Activated naive CD4-positive, alpha-beta T cell treated with anti-CD3 and anti-CD28 coated beads, Interleukin-2, amount 50 U/mL, for 24 hours (primary cell): ENCODE measurements around the gene OTOF.

ENCODE experiments used
- H3K27ac Mint-ChIP-seq: one replicate; pipeline ENCODE4 v1.8.0; 2021; ENCODE audit warnings: mild to moderate bottlenecking, mixed read lengths
- H3K27me3 Mint-ChIP-seq: one replicate; pipeline ENCODE4 v1.8.0; 2021; ENCODE audit warnings: mixed read lengths
- H3K36me3 Mint-ChIP-seq: one replicate; pipeline ENCODE4 v1.8.0; 2021; ENCODE audit warnings: mixed read lengths
- H3K4me1 Mint-ChIP-seq: one replicate; pipeline ENCODE4 v1.8.0; 2021; ENCODE audit warnings: mixed read lengths
- H3K4me3 Mint-ChIP-seq: one replicate; pipeline ENCODE4 v1.8.0; 2021; ENCODE audit warnings: mild to moderate bottlenecking, mixed read lengths
- H3K9me3 Mint-ChIP-seq: one replicate; pipeline ENCODE4 v1.8.0; 2021; ENCODE audit warnings: mixed read lengths

Gene OTOF

DNA sequence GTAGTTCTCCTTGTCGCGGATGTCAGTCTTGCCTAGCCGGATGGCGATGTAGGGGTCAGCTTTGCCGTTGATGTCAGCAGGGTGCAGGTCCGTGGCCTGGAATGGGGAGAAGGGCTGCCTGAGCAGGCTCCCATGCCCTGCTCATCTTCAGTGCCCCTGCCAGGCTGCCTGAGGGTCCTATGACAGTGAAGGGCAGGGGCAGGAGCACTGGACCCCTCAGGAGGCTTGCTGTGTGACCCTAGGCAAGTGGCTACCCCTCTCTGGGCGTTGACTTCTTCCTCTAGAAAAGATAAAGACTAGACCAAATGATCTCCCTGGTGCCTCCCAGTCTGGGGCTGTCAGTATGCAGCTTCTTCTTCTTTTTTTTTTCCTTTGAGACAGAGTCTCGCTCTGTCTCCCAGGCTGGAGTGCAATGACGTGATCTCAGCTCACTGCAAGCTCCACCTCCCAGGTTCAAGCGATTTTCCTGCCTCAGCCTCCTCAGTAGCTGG lies 11.9 kb downstream of the OTOF start:
- Mint-ChIP-seq H3K36me3 (peaks cover 2% of the 10 kb centered on the region), H3K9me3 (peaks cover 7% of the 10 kb centered on the region), H3K4me3 (no peak overlapping the region), H3K27ac (peak overlapping the region; percentile 57), H3K4me1 (no peaks in the 10 kb centered on the region), H3K27me3 (no peaks in the 10 kb centered on the region)

DNA sequence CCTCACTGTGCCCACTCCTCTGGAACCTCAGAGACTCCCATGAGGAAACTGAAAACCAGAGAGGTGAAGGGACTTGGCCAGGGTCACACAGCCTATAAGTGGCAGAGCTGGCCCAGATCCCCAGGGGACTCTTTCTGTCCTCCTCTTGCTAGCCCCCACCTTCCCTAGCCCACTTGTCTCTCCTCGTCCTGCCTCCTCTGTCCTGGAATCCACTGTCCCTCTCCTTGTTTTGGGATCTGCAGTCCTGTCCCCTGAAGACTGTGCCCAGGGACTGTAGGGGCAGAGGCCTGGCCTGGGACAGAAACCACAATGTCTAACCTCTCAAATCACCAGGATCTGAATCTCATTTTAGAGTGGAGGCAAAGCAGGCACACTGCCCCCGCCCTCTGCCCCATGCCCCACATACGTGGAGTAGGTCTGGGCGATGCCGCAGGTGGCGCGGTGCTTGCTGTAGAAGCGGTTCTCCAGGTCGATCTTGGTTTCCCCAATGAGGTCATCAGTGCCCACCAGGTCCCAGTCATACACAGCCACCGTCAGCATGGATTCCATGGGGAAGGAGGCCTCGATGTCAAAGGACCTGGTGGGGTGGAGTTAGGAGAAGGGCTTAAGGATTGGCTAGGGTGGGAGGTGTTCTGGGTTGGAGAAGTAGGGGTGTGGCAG lies 12.5 kb downstream of the OTOF start:
- Mint-ChIP-seq H3K4me1 (no peaks in the 10 kb centered on the region), H3K4me3 (no peak overlapping the region), H3K36me3 (peaks cover 2% of the 10 kb centered on the region), H3K9me3 (peaks cover 7% of the 10 kb centered on the region), H3K27ac (no peak overlapping the region), H3K27me3 (no peaks in the 10 kb centered on the region)

DNA sequence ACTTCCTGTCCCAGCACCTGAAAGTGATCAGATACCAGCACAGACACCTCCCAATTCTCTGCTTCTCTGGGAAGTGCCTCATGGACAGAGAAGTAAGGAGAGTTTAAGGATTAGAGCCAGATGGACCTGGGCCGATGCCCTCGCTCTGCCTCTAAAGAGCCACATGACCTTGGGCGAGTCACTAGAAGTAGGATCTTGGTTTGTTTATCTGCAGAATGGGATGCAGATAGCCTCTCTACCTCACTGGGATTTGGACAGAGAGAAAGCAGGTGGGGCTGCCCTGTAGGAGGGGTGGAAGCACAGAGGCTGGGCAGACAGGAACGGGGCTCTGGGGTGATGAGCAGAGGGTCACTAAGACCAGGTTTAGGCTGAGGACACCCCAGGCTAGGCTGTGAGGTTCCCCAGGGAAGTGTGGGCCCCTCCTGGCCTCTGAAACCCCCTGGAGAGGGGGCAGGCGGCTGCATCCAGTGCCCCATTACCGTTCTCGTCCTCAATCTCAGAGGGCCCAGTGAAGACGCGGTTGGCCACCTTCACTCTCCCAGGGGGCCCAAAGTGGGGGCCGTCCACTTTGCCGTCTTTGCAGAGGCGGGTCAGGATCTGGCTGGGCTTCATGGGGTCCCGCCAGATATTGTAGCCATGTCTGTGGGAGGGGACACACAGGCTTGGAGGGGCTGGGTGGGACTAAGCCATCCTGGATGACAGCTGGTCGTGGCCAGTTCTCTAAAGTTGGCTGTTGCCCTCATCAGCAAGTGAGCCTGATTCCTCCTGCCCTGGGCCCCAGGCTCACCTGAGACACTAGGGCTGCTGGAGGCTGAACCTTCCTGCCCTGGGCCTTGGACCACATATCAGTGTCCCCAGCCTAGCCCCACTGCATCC lies 13.3 kb downstream of the OTOF start:
- Mint-ChIP-seq H3K36me3 (no peaks in the 10 kb centered on the region), H3K27me3 (no peaks in the 10 kb centered on the region), H3K4me3 (no peak overlapping the region), H3K27ac (no peak overlapping the region), H3K4me1 (no peaks in the 10 kb centered on the region), H3K9me3 (peaks cover 1% of the 10 kb centered on the region)

DNA sequence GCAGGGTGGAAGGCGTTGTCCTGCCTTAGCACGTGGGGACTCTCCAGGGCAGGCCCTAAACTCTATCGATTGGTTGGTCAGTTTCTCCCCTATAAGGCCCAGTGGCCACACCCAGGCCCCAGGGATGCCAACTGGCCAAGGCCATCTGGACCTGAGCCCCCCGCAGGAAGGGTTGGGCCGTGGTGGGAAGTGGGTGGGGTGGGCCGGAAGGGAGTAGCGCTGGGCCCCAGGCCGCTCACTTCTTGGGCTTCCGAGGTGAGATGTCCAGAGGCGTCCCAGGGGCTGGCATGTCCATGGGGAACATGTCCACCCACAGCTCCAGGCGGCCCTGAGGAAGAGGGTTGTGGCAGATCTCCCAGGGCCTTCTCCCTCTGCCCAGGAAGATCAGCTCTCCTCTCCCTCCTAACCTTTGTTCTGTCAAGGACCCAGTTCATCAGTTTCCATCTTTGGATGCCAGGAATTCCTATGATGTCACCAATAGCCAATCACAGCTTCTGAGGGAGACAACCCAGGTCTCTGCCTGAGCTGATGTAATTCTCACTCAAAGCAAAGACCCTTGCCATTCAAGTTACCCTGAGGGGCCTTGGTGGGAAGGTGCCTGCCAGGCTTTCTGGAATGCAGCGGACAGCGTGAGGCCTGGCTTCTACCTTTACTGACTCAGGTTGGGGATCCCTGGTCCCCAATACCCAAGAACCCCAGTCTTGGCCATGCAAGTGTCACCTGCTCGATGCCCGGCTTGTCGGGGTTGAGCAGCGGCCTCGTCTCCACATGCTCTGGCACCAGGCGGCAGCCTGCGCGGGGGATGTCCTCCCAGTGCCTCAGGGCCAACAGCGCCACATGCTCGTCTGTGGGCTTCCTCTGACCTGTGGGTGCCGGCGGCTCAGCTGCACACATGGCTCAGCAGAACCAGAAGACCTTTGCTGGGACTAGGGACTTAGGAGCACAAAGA lies 14.4 kb downstream of the OTOF start:
- Mint-ChIP-seq H3K4me1 (no peaks in the 10 kb centered on the region), H3K9me3 (no peaks in the 10 kb centered on the region), H3K27ac (no peak overlapping the region), H3K36me3 (no peaks in the 10 kb centered on the region), H3K4me3 (no peak overlapping the region), H3K27me3 (no peaks in the 10 kb centered on the region)

DNA sequence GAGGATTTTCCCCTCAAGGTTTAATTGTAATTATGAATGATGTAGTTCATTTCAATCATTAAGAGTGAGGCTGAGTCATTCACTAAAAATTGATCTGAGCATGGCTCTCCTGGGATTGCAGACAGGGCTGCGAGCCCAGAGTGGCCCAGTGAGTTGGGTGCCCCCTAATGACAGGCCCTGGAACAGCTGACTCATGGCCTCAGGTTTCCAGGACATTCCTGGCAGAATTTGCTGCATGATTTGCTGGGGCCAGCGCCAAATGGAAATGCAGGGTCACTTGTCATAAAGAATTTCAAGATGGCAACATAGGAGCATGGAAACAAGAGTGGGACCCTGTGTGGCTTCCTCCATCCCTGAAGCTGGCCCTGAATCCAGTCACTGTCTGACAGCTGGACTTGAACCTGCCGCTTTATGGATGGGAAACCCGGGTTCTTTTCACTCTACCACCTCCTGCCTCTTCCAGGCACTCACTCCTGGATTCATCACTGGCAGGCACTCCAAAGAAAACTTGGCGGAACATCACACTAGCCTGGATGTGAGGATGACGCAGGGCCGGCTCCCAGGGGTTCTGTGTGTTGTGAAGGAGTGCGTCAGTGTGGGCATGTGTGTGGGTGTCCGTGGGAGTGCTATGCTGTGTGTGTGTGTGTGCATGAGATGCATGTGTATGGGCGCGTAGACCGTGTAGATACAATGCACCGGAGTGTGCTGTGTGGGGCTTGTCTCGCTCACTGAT lies 15.2 kb downstream of the OTOF start:
- Mint-ChIP-seq H3K27ac (no peak overlapping the region), H3K27me3 (no peaks in the 10 kb centered on the region), H3K9me3 (no peaks in the 10 kb centered on the region)

DNA sequence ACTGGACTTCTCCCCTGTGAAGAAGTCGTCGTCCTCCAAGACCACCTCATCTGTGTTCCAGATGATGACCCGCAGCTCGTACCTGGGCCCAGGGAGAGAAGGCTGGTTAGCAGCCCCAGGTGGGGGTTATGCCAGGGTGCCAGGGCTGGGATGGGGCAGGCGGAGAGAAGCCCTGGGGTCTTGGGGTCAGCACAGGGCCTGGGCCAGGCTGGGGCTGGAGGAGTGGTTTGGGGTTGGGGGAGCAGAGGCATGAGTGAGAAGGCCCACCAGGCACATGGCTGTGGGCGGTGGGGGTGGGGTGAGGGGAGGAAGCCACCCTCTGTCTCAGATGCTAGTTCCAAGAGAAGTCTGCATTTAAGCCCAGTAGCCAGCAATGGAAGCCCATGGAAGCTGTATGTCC lies 15.8 kb downstream of the OTOF start:
- H3K36me3 Mint-ChIP-seq = no peaks in the 10 kb centered on the region
- H3K9me3 Mint-ChIP-seq = no peaks in the 10 kb centered on the region
- H3K4me3 Mint-ChIP-seq = no peak overlapping the region
- H3K4me1 Mint-ChIP-seq = no peaks in the 10 kb centered on the region
- H3K27ac Mint-ChIP-seq = no peak overlapping the region
- no peaks in the 10 kb centered on the region for H3K27me3 Mint-ChIP-seq

More for the DNA sequence above, 15.2 kb downstream of the OTOF start:
- no peaks in the 10 kb centered on the region for H3K36me3 Mint-ChIP-seq
- no peak overlapping the region for H3K4me3 Mint-ChIP-seq
- no peaks in the 10 kb centered on the region for H3K4me1 Mint-ChIP-seq

DNA sequence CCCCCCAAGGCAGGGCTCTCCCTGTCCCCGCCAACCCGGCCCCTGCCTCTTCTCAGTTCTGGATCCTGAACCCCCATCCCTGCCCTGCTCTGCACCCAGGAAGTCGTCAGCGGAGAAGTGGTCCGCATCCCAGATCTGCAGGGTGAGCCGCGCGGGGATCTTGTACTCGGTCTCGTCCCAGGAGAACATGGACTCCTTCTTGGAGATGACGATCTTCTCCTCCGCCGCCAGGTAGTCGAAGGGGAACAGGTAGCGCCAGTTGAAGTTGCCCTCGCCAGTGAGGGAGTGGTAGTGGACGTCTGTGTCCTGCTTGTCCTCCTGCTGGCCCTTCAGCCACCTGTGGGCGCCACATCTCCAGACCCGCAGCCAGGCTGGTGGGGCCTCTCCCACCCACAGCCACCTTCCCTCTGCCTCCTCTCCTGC lies 16.3 kb downstream of the OTOF start:
- Mint-ChIP-seq H3K4me3 (no peak overlapping the region), H3K27ac (no peak overlapping the region), H3K36me3 (no peaks in the 10 kb centered on the region), H3K27me3 (no peaks in the 10 kb centered on the region), H3K9me3 (no peaks in the 10 kb centered on the region), H3K4me1 (no peaks in the 10 kb centered on the region)

DNA sequence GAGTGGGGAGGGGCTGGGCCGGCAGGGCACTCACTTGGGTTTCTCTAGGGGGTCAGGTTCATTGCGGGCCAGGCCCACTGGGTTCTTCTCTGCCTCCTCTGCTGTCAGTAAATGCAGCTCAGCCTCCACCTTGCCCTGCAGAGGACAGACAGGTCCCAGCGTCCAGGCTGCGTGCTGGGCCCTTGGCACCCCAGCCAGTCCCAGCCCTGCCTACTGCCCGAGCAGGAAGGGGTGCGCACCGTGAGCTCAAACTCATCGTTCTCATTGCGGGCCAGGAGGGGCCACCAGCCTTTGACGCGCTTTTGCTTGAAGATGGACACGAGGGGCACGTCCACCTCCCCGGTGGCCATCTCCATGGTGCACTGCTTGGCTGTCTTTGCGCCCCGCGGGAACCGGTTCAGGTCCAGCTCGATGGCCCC lies 17.3 kb downstream of the OTOF start:
- Mint-ChIP-seq H3K4me3 (no peak overlapping the region), H3K36me3 (no peaks in the 10 kb centered on the region), H3K27me3 (no peaks in the 10 kb centered on the region), H3K4me1 (no peaks in the 10 kb centered on the region), H3K9me3 (no peaks in the 10 kb centered on the region), H3K27ac (no peak overlapping the region)

DNA sequence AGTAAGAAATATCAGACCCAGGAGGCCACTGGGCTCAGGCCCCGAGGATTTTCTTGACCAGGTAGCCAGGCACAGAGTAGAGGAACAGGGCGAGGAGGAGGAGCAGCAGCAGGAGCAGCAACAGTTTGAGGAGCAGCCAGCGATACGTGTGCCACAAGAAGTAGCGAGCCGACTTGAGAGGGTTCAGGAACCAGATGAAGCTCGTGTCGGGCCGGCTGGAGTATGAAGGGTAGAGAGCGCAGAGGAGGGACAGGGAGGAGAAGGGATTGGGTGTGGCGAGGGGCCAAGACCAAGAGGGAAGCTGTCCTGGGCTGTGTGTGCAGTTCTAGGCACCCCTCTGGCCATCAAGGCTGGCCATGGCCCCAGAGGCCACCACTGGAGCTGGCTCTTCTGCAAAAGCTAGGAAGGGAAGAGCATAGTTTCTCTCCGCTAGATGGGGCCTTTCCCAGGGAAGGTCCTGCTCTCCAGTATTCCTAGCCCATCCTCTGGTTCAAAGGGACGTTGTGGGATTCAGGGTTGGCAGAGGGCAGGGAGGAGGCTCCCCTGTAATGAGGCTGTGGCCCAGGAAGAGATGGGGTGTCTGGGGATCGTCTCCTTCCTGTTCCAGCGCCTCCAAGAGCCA lies 17.8 kb downstream of the OTOF start:
- H3K4me1 Mint-ChIP-seq = no peaks in the 10 kb centered on the region

DNA sequence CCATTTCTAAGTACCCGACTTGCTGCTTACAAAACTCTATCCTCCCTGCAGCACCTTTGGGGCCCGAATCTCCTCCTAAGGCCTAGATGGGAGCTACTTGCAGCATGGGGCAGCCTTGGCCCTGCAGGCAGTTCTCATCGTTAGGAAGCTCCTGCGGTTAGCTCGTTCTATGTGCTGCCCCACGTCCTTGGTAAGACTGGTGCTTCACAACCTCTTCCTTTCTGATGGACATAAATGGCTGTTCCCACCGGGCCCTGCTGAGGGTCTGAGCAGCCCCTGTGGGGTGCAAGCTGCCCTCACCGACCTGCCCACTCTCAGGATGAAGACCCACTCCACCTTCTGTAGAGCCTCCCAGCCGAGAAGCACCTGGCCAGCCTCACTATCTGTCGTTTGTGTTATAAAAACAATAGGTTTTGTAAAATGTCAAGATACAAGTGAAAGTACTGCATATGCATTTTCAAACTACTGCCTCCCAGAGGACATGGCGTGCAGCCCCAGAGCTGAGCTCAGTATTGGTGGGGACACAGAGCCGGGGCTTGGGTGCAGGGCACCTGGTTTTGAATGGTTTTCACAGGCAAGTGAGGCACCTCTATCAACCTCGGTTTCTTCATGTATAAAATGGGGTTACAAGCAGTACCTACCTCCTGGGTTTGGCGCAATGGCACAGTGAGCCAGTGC lies 19.4 kb downstream of the OTOF start:
- Mint-ChIP-seq H3K9me3 (no peaks in the 10 kb centered on the region), H3K27ac (no peak overlapping the region), H3K4me1 (no peaks in the 10 kb centered on the region), H3K4me3 (no peak overlapping the region), H3K36me3 (no peaks in the 10 kb centered on the region), H3K27me3 (no peaks in the 10 kb centered on the region)

More for the DNA sequence above, 17.8 kb downstream of the OTOF start:
- Mint-ChIP-seq H3K27me3 (no peaks in the 10 kb centered on the region), H3K36me3 (no peaks in the 10 kb centered on the region), H3K27ac (no peak overlapping the region), H3K9me3 (no peaks in the 10 kb centered on the region), H3K4me3 (no peak overlapping the region)

DNA sequence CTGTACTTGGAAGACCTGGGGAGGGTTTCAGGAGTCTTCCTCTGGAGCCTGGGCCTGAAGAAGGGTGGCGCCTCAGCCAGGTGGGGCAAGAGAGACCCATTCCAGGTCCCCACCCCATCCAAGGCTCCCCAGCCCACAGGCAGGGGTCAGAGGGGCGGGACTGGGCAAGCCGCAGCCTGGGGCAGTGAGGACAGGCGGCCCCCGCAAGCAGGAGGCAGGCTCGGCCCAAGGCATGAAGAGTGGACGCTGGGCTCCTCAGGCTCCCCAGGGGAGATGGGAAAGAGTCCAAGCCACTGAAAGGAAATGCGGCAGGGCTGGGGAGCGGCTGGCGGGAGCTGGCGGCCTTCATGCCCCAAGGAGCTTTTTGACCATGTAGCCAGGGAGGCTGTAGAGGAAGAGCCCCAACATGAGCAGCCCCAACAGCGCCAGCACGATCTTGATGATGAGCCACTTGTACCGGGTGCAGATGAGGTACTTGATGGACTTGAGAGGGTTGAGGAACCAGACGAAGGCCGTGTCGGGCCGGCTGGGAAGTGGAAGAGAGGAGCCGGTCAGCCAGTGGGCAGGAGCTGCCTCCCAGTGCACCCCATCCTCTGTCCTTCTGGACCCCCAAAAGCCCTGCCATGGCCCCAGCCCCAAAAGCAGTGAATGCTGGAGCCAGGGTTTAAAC lies 20.1 kb downstream of the OTOF start:
- no peaks in the 10 kb centered on the region for H3K27me3 Mint-ChIP-seq
- H3K27ac Mint-ChIP-seq = no peak overlapping the region
- H3K4me1 Mint-ChIP-seq = no peaks in the 10 kb centered on the region
- H3K9me3 Mint-ChIP-seq = no peaks in the 10 kb centered on the region
- no peaks in the 10 kb centered on the region for H3K36me3 Mint-ChIP-seq
- H3K4me3 Mint-ChIP-seq = no peak overlapping the region

DNA sequence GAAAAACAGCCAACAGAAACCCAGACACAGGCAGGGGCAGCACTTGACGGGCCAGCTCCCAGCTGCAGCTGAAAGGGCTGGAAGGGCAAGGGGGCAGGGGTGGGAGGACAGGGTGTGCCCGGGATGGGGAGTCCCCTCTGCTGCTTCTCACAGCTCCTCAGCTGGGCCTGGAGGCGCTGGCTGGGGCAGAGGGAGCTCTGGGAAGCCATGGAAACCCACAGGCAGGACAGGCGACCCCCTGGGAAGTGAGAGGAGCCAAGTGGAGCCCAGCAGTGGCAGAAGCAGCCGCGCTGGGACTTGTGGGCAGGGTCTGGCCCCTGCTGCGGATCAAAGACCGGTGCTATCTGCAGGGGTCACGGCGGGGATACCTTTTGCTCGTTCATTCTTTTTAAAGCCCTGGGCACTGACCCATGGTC lies 20.7 kb downstream of the OTOF start:
- Mint-ChIP-seq H3K27me3 (no peaks in the 10 kb centered on the region), H3K36me3 (no peaks in the 10 kb centered on the region), H3K9me3 (no peaks in the 10 kb centered on the region), H3K27ac (no peak overlapping the region), H3K4me1 (no peaks in the 10 kb centered on the region), H3K4me3 (no peak overlapping the region)

DNA sequence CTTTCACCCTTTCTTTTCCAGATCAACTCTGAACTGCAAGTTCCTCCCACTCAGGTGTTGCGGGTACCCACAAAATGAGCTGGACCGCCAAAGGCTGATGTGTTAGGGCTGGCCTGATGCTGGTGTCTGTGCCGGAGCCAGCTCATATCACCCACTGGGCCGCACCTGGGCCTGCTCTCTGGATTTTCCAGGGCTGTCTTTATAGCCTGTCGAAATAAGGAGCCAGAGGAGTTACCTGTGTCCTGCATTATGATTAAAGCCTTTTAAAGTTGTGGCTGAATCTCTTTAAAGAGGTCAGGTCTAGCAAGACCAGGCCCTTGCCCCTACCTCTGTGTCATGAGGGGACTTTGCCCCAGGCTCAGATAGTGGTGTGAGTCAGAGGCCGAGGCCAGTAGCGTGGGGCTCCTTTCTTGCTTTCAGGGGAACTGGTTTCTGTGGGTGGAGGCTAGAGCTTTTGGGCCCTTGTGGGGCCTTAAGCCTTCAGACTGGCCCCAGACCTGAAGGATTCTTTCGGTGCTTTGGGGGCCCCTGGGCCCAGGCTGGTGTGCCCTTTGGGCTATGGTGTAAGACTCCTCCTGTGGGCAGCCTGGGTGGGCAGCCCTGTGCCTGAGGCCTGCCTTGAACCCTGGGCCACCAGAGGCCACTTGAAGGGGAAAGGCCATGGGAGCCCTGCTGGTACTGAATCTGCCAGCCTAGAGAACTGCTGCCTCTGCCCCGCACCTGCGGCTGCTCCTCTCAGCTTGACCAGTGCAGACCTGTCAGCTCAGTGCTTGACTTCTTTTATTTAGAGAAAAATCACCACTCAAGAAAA lies 21.3 kb downstream of the OTOF start:
- Mint-ChIP-seq H3K4me1 (no peaks in the 10 kb centered on the region), H3K9me3 (no peaks in the 10 kb centered on the region), H3K36me3 (no peaks in the 10 kb centered on the region), H3K4me3 (no peak overlapping the region), H3K27me3 (no peaks in the 10 kb centered on the region), H3K27ac (no peak overlapping the region)
